ENCODE measurements around the gene DNHD1.

DNHD1 gene

GRCh38 chr11:6563667-6564066 is 66.6 kb downstream of the DNHD1 start:
- no peak for DNase-seq

GRCh38 chr11:6565325-6565724 is 68.2 kb downstream of the DNHD1 start:
- no peak for DNase-seq

- DNase-seq, result no peak
Measured at GRCh38 chr11:6565988-6566703, 69.1 kb downstream of the DNHD1 start.

GRCh38 chr11:6566704-6567370 is 69.8 kb downstream of the DNHD1 start:
- DNase-seq, result no peak

GRCh38 chr11:6567371-6567745 is 70.3 kb downstream of the DNHD1 start:
- no peak for DNase-seq

GRCh38 chr11:6568191-6568918 is 71.3 kb downstream of the DNHD1 start:
- no peak for DNase-seq

- DNase-seq, result no peak
Measured at GRCh38 chr11:6569706-6570105, 72.6 kb downstream of the DNHD1 start.

GRCh38 chr11:6570691-6571427 is 73.8 kb downstream of the DNHD1 start:
- no peak for DNase-seq

GRCh38 chr11:6571434-6572008 is 74.4 kb downstream of the DNHD1 start:
- no peak for DNase-seq

GRCh38 chr11:6572215-6572614 is 75.1 kb downstream of the DNHD1 start:
- no peak for DNase-seq

GRCh38 chr11:6574816-6575715 is 78.0 kb downstream of the DNHD1 start:
- DNase-seq, result no peak

GRCh38 chr11:6576471-6577373 is 79.6 kb downstream of the DNHD1 start:
- DNase-seq, result no peak

GRCh38 chr11:6578134-6578533 is 81.1 kb downstream of the DNHD1 start:
- no peak for DNase-seq

- DNase-seq, result no peak
Measured at GRCh38 chr11:6579681-6580080, 82.6 kb downstream of the DNHD1 start.

- no peak for DNase-seq
Measured at GRCh38 chr11:6583584-6583983, 86.5 kb downstream of the DNHD1 start.

GRCh38 chr11:6584528-6584927 is 87.4 kb downstream of the DNHD1 start:
- no peak for DNase-seq

GRCh38 chr11:6586434-6587359 is 89.6 kb downstream of the DNHD1 start:
- no peak for DNase-seq

- DNase-seq, result no peak
Measured at GRCh38 chr11:6587360-6587953, 90.4 kb downstream of the DNHD1 start.

GRCh38 chr11:6588018-6588417 is 90.9 kb downstream of the DNHD1 start:
- no peak for DNase-seq

Data from NCI-H187 (cell line).